ENCODE data around the gene CACNA1C.

Gene CACNA1C

DNA sequence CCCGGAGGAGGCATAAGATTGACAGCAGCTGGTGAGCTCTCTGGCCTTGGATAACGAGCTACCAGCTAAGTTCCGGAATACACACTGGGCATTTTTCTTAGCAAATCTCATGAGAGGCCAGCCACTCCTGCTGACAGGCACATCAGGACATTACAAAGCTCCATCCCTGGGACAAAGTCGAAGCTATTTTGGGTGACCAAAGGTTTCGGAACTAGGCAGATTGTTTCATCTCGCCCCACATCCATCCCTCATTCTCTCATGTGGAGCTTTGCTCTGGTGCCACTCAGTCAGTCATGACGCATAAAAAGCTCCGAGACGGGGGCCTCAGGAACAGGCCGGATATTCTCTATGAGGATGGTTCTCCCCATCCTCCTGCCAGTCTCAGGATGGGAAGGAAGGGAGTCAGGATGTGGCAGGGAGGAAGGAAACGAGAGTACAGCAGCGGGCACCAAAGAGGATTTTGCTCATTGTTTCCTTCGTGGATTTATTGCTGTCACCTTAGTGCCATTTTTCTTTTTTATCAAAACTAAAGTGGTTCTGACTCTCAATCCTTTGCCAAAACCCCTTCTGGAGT lies 488.9 kb downstream of the CACNA1C start:
- no peak for DNase-seq

DNA sequence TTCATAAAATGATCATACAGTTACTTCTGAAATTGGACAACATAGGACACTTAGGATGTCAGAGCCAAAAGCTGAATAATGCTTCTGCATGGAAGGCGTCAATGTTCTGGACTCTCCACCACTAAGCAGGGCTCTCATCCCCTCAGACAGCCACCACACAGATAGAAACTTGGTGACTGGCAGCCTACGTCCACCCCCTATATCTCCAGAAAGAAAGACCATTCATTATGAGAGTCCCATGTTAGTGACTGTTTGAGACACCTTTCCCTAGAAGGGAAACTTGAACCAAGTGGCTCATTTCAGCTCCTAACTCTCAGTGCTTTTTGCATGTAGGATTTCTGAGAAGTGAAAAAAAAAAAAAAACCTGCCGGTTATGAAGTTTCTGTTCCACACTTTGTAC lies 491.0 kb downstream of the CACNA1C start:
- DNase-seq = no peak

DNA sequence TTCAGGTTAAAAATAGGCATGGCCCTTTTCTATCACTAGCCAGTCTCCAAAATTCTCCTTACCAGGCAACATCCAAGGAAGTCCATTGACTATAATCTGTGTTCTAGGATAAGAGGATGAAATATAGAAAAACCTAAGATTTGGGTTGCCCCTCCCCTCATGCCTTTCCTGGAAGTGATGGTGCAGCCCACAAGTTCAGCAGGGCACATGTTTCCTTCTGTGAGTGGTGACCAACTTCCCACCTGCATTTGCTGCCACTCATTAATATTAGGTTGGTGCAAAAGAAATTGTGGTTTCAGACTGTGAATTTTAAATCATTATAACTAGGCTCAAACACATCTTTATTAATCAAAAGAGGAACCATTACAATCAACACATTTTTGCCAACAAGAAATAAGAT lies 491.4 kb downstream of the CACNA1C start:
- DNase-seq = no peak

DNA sequence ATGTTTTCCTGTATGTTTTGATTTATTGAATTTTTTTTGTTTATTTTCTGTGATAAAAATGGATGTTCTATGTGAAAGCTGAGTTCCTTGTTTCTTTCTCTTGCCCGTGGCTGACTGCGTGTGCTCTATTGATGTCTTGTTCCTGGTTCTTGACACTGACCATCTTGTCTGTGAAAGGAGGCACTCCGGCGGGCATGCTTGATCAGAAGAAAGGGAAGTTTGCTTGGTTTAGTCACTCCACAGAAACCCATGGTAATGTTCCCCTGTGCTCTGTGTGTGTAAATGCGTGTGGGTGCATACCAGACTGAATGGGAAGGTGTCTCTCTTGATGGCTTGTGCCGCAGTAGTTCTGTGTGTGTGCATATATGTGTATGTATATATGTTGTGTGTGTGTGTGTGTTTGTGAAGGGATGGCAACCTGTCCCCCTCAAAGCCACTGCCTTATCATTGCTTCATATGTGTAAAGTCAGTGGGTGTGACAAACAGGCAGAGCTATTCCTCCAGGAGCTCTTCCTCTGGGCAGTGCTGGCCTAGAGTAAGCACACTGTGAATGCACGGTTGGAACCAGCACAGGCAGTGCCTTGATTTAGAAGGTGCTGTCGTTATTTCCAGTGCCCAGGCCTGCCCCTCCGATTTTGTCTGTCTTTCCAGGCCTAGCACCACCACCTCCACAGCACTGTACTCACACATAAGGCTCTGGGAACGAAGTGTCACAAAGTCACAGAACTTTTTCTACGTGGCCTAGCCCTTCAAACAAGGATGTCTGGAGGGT lies 494.7 kb downstream of the CACNA1C start:
- peak; percentile 70 for DNase-seq

DNA sequence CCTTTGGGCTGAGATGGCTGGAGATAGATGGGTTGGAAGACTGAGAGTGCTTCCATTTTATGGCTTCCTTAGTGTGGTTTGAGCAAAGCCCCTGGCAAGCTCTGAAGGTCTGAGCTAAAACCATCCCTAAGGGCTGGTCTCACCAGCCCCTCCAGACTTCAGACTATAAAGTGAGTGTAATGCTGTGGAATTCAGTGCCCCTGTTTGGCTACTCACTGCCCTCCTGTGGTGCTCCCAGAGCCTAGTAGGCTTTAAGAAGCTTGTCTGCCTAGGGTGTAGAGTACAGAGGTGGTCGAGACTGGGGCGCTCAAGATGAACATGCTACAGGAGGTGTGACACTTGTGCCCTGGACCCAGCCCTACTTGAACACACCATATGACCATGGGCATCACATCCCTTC lies 495.3 kb downstream of the CACNA1C start:
- no peak for DNase-seq

DNA sequence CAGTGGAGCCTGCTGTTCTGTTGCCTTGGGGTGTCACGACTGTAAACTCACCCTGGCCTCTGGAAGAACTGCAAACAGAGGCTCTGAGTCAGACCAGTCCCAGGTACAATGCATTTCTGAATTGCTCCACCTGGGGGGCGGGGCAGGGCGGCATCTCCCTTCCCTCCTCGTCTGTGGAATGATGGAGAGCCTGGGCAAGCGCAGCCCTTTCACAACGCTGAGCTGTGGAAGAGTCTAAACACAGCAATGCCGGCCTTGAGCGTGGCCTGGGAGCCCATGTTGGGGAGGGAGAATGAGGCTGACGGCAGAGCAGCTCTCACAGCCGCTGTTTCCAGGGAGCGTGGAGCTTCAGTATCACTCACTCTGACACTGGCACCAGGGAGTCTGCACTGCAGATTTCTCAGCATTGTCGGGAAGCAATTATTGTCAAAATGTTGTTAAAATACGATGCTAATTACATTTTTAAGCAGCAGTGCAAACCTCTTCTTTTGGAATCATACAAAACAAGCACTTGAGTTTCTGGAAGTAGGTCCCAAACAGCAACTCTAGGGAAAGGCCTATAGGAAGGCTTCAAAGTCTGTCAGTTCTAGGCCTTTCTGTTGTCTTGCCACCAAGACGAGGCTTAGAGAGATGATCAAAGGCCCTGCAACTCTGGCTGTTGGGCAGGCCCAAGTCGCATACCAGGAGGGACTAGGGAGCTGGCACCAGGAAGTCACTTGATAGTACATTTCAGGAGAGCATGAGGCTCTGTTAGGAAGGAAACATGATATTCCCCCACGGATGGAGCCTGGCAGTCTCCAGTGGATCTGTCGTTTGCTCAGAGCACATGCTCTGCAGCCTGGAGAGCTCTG lies 498.0 kb downstream of the CACNA1C start:
- DNase-seq = no peak

DNA sequence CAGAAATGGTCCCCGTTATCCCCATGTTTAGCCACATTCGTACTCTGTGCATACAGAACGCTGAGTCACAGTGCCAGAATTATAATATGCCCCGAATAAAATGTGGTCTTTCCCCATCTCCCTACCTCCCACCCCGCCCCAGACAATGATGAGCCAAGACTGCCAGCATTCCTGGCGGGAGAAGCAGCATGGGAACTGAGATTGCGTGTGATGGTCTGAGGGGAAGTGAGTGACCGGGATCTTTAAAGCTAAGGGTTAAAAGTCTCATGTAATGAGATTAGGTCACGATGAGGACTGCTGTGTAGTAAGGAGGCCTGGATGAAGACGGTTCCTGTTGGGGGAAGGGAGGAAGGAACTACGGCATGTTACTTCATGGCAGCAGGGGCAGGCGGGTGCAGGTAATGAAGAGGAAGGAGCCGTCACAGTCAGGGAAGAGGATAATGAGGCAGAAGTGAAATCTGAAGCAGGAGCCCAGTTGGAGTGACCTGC lies 498.7 kb downstream of the CACNA1C start:
- peak; percentile 73 for DNase-seq

DNA sequence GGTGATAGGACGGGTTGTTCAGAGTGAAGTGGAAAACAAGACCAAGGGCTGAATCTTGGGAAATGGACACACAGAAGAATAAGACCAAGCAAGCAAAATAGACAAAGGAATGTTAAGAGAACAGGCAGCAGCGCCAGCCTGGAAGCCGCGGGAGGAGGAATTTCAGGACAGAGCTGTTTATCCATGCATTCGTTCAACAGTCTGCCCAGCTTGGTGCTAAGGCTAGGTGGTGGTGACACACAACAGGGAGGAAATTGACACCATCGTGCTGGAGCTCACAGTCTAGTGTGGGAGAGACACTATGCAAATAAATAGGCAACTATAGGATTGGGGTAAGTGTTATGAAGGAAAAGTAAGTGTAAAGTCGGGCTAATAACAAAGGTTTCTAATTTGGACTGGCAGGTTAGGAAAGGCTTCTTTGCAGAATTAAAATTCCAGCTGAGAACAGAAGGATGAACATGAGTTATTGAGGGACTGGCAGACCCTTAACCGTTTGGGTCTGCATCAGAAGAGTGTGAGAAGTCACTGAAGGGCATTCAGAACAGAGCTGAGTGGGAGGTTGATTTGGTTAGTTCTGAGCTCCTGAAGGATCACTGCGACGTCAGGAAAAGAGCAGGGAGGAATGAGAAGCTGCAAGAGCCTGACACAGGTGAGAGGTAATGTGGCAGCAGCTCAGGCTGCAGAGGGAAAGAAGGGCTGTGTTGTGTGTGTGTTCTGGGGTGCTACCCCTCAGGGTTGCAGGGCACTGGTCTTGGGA lies 499.4 kb downstream of the CACNA1C start:
- no peak for DNase-seq

DNA sequence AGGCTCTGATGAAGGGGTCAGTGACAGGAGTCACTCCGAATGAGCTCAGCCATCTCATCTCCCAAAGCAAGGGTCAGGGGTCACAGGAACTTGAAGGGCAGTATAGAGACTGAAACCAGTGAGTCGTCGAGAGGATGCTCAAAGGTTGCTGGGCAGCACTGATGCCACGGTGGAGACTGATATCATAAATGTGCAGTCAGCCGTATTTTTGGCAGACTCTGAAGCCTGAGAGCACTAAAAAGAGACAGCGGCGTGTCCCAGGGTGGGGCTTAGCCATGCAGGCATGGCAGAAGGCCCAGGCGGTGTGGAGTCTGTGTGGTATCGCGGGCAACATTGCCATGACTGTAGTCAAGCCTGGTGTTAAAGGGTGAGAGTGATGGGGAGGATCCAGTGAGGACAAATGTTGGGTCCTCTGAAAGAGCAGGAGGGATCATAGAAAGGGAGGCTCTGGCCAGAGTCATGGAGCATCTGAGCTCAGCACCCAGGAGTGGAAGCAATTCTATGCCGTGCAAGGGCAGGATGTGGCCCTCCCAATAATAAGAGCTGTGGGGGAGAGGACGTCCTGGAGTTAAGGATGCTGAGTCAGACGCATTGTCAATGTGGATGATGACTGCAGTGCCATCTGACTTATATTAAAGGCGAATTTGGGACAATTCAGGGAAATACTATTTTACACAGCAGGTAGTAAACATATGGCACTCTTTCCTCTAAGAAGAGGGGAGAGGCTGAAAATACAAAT lies 500.8 kb downstream of the CACNA1C start:
- no peak for DNase-seq

DNA sequence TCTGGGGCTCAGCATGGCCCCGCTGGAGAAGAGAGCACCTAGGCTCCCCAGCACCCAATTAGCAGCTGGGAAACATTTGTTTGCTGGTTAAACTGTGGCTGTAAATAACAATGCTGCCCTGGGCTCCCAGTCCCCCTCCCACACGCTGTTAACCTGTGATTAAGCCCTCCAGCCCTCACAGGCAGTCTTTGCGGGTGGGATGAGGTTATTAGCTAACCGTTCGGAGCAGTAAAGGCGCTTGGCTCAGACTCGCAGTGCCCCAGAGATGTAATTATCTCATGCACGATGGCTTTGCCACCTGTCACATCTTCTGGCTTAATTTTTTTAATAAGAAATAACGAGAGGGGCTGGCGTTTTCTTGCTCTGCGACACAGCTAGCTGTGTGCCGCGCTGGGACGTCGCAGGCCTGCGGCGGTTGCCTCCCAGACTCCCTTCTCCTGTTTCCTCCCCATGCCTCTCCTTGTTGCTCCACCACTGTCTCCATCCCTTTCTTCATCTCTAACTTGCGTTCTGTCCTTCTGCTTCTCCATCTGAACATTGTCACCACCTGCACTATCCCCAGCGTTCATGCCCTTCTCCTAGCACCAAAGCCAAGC lies 502.8 kb downstream of the CACNA1C start:
- DNase-seq = no peak

DNA sequence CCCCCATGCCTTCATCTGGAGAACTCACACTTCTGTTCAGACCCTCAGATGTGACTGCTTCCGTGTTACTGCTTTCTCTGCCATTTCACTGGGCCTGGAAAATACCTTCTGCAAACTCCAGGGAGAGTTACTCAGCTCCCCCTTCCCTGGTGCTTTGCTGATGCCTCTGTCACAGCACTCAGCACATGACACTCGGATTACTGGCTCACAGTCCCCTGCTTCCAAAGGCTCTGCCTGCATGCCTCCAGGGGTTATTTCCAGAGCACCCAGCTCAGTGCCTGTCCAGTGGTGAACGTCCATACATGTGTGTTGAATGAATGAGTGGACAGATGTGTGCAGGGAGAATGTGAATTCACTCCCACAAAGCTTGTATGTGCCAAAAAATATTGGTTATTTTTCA lies 504.8 kb downstream of the CACNA1C start:
- DNase-seq = no peak

DNA sequence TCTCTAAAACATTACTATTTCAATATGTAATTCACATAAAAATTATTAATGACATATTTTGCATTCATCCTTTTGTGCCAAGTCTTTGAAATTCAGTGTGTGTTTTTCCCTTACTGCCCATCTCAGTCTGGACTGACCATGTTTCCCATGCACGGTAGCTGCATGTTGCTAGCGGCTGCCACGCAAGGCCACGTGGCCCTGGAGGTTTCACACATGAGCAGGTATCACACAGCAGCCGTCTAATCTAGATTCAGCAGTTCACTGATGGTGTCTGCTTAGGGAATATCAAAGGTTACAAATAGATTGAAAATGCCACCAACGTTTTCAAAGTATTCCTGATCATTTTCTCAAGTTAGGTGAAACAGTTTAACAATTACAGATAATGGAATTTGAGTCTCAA lies 507.1 kb downstream of the CACNA1C start:
- no peak for DNase-seq

DNA sequence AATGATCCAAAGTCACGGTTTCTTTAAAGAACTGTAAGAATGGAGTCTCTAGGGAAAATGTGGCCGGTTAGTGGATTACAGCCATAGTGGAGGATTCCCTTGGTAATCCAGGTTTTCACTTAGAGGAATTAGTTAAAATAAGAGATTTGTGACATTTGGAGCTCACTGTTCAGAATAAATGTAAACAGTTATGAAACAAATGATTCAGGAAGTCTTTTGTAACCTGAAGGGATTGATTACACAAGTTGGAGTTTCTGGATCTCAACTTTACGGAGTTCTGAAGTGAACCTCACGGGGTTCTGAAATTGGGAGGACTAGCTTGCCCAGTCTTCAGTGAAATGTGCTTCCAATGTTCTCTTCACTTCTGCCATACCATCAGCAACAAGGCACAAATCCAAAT lies 507.6 kb downstream of the CACNA1C start:
- DNase-seq = peak; percentile 28

DNA sequence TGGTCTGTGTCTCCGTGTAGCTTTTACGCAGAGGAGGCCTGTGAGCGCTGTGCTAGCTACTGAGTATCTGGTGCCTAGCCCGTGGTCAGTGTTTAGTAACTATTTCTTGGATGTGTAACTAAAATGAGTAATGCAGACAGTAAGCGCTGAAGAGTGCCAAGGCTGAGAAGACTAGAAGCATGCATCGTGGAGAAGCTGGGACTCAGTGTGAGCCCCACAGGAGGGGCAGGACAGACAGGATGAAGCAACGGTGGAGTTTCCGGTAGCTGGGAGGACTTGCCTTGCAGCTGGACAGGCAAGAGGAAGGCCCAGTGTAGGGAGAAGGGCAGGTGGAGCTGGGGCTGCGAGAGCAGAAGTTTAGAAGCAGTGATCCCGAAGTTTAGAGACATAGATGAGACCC lies 508.6 kb downstream of the CACNA1C start:
- DNase-seq = peak; percentile 33

DNA sequence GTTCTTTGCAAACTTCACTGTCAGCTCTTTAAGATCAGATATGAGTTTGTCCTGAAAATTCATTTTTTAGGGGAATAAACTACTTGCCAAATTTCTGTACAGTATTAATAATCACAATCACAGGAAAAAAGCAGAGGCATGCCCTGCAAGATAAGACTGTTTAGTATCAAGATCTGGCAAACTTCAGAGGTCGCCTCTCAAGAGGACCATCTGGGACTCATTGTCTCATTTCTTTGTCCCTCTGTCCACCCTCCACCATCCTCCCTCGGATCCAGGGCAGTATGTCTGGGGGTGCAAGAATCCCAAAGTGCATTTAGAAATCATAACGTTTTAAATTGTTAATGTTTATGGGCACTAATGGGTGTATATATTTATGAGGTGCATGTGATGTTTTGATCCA lies 509.6 kb downstream of the CACNA1C start:
- no peak for DNase-seq

DNA sequence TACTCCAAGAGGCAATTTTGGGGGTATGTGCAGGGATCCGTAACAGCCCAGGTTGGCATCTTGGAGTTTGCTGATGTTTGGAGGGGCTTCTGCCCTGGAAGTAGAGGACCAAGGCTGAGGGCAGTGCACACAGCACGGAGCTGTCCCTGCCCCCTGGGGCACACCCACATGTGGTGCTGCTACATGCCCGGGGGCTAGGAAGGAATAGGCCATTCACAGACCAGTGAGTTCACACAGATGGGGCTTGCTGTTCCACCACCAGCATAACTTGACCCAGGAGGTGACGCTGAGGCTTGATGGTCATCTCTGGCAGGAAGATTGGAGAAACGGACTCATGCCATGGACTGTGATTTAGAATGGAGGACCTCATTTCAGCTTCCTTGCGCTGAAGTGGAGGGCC lies 510.9 kb downstream of the CACNA1C start:
- DNase-seq = no peak

DNA sequence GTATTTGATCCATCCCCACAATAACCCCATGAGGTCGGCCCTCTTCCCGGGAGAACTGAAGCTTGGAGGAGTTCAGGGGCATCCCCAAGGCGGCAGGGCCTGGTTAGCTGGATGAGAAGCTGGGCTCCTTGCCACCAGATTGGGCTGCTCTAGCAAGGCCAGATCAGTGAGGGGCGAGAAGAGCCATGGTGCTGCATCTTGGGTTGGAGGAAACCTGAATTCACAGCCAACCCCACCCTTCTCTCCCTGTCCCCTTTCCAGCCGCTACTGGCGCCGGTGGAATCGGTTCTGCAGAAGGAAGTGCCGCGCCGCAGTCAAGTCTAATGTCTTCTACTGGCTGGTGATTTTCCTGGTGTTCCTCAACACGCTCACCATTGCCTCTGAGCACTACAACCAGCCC lies 513.4 kb downstream of the CACNA1C start:
- DNase-seq = no peak

DNA sequence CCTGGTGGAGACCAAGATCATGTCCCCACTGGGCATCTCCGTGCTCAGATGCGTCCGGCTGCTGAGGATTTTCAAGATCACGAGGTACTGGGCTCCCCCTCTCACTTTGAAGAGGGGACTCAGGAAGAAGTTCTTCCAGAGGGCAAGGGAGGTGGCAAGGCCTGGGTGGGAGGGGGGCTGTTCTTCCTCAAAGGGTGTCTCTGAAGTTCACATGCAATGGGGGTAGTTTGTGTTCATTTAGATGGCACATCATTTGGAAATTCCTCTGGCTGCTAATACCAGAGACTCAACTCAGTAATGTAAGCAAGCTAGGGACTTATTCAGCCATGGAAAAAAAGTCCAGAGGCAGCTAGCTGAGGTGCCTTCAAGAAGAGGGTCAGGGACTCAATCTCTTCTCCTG lies 514.9 kb downstream of the CACNA1C start:
- no peak for DNase-seq

DNA sequence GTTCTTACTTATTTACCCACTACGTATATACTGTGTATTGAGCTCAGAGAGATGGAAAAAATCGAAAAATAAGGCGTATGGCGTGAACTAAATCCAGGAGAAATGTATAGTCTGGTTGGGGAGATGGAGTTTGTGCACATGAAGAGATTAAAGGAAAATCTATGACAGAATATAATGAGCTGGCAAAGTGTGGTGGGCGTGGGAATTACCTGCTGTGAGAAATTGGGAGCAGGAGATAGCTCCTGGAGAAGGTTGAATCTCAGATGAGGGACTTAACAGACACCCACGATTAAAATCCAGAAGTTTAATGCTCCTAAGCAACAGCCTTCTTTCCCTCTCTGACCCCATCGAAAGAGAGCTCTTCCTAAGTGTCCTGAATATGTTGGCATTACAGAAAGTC lies 517.8 kb downstream of the CACNA1C start:
- no peak for DNase-seq

DNA sequence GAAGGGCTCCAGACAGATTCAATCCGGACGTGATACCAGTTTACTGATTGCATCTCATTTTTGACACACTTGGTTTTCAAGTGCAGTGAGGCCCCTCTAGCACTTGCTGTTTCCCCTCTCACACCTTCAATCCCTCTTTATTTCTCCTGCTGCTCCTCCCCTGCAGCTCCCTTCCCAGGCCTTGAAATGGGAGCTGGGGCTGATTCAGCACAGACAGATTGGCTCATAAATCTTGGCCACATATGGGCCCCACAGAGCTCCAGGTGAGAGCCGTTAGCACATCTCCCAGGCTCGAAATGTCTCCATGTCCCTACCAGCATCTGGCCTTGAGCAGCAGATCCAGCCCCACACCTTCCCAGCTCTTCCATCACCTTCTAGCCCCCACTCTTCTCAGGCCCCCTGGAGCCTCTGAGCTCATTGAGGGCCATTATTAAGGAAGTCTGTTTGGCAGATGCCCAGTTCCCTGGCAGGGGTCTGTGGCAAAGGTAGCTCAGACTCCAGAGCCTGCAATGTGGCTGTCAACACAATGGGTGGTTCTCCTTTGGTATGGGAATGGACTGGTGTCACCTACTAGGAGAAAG lies 521.7 kb downstream of the CACNA1C start:
- no peak for DNase-seq

DNA sequence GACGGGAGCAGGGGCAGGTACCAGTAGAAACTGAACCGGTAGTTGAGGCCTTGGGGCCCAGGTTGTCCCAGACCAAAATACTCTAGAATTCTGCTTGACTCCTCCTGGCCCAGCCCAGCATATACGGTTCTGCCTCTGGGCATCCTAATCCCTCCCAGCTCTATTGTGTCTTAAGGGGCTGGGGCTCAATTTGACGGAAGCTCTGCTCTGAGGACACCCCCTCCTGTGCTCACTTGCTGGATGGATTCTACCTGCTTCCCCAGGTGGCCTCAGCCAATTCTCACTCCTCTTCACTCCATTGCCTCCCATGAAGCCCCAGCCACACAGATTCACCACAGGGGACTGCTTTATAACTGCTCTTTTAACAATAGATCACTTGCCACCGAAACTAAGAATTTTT lies 522.5 kb downstream of the CACNA1C start:
- no peak for DNase-seq

DNA sequence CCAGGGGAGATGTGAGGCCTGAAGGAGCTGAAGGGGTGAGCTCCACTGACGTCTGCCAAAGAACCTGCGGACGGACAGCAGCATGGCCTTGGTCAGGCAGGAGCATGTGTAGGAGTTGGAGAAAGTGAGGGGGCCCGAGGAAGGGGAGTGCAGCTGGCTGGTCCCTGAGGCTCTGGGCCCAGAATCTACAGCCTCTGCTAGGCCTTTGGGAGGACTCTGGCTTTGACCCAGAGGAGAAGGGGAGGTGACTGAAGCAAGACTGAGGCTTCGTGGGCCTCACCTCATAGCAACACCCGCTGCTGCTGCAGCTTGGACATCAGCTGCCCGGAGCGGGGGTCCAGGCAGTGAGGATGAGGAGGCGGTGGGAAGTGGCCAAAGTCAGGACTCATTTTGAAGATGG lies 525.4 kb downstream of the CACNA1C start:
- DNase-seq = no peak
